MM.1S (cell line): ENCODE data around the gene FBXW11.

Experiments used
- CTCF ChIP-seq: fragments of 300-600 bp; sonication (generic); IDR thresholded peaks from 2 replicates; pipeline ENCODE4 v1.5.1; 2016; ENCODE audit warnings: antibody characterized with exemption, low read length, mixed read lengths
- EZH2 ChIP-seq: fragments of 300-600 bp; sonication (generic); optimal IDR thresholded peaks from 2 replicates; pipeline ENCODE3; 2017; ENCODE audit warnings: low read depth, mild to moderate bottlenecking, antibody characterized with exemption, low read length, mixed read lengths
- EZH2phosphoT487 ChIP-seq: fragments of 300-600 bp; sonication (generic); IDR thresholded peaks from 2 replicates; pipeline ENCODE4 v1.6.1; 2018; ENCODE audit warnings: antibody characterized with exemption, low read length

GRCh38 chr5:171963416-171963815, 43.0 kb downstream of the FBXW11 start:
- TF ChIP-seq CTCF: no peak
- TF ChIP-seq EZH2: no peak
- no peak for TF ChIP-seq EZH2phosphoT487
